NOMO-1 (cell line): ENCODE results near the gene LGALS16.
"Not testable (repeated sequence)": the region's sequence is repeated elsewhere in the genome, so short reads cannot be mapped to it uniquely, and the experiment has no call there.

Experiments used
- DNase-seq, 2 experiments: peaks; one replicate each; lab custom pipeline; 2025; ENCODE audit not compliant: unreplicated experiment in 2 of 2; lab: John Stamatoyannopoulos, UW

LGALS16 gene

DNA sequence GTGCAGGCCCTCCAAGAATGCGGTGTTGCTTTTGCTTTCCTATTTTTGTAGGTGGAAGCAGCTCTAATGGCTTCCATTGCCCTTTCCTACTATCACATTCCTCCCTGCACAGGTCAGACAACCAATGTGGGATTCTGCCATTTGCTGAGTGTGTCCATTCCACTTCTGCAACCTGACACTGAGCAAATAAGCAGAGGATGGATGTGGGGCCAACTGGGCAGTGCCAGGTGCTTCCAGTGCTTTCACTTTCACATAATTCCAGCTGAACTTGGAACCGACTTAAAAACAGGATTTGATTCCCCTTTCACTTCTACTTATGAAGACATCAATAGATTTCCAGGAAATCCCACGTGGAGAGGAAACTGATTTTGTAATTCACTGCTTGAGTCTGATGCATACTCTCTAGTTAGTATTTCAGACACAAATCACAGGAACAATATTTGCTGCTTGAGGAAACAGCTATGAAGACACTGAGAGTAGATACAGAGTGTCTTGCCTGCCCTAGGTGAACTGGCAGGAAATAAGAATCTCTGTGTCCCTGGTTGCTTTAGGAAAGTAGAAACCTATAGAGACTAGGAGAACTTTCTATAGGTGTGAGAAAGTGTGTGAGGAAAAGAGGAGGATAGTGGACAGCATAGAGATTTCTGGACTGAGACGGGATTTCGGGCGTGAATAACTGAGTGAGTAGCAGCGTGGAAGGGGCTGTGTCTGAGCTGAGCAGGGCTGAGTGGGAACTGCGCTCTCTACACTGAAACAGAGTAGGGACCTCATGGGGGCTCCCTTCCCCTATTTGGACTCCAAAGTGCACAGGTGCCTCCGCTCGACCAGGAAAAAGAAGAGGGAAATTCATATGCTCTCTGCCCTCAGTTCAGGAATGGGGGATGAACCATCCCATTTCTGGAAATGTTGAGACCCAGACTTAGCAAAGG is 22.5 kb downstream of the LGALS16 start:
- DNase-seq, result no peak

DNA sequence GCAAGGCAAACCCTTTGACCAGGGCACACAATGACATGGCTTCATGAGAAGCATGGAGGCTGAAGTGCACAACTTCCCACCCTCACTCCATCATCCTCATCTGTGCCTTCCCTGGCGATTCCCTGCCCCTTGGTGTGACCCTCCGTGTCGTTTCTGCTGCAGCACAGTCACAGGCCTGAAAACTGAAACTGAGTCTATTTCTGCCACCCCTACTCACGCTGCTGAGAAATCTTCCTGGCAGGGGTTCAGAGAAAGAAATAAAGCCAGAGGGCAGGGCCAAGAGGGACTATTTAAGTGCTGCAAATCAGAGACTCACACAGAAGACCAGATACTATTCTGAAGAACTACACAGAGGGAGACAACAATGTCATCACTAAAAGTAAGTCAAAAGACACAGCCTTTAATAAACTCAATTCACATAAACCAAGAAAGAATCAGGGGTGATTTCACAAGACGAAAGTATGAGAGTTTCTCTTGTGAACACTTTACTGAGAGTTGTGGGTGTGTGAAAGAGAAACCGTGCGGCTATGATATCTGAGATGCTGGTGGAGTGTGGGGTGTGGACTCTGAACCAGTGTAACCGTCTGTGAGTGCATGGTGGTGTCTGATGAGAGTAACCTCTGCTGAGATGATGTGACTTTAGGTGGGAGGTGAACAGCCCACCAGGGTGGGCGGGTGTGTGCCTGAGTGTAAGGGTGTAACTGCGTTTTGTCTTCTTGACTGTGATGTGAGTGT is 23.5 kb downstream of the LGALS16 start:
- DNase-seq, result no peak

- DNase-seq, result no peak
These were observed 24.1 kb downstream of the LGALS16 start for GRCh38 chr19:39679791-39680168.

DNA sequence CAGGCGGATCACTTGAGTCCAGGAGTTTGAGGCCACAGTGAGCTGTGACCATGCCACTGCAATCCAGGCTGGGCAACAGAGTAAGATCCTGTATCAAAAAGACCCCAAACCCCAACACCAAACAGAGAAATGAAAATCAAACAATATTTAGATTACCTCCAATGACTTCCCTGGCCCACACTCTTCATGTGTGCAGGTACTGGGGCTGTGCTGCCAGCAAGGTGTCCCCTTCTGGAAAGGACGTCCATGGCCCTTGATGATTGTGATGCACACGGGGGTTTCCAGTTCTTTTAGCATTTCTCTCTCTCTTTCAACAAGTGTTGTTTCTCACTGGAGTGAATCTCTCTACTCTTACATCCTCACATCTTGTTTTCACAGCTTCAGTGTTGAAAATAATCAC is 24.9 kb downstream of the LGALS16 start:
- DNase-seq, result no peak

DNA sequence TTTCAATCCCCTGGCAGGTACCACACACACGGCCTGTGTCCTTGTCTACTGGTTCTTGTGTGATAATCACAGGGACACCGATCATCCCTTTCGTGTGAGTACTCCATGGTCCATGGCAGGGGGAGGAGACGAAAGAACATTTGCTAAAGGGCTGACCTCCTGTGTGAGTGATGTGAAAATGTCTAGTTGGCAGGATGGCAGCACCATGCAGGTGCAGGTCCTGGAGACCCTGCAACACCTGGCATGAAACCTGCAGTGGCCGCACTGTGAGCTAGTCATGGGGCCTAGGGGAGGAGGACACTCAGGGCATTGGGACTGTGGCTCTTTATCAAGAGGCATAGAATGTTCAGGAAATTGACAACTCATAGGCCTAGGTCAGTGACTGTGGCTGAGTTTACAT is 25.7 kb downstream of the LGALS16 start:
- no peak for DNase-seq

- no peak for DNase-seq
These were observed 28.6 kb downstream of the LGALS16 start for GRCh38 chr19:39684267-39684666.

- no peak for DNase-seq
These were observed 31.0 kb downstream of the LGALS16 start for GRCh38 chr19:39686739-39687138.

DNA sequence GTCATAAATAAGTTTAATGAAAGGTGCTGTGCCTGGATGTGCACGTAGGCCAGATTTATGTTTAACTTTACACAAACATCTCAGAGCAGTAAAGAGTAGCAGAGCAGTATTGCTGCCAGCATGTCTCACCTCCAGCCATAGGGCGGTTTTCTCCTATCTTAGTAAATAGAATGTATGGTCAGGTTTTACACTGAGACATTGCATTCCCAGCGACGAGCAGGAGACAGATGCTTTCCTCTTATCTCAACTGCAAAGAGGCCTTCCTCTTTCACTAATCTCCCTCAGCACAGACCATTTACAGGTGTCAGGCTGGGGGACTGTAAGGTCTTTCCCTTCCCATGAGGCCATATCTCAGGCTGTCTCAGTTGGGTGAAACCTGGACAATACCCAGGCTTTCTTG is 32.9 kb downstream of the LGALS16 start:
- not testable (repeated sequence) for DNase-seq

GRCh38 chr19:39692166-39692565 is 36.5 kb downstream of the LGALS16 start:
- no peak for DNase-seq

- no peak for DNase-seq
These were observed 37.1 kb downstream of the LGALS16 start for GRCh38 chr19:39692822-39693221.

- DNase-seq, result no peak
These were observed 40.0 kb downstream of the LGALS16 start for GRCh38 chr19:39695759-39696158.

GRCh38 chr19:39696387-39696786 is 40.7 kb downstream of the LGALS16 start:
- no peak for DNase-seq

- no peak for DNase-seq
These were observed 42.8 kb downstream of the LGALS16 start for GRCh38 chr19:39698535-39698934.

DNA sequence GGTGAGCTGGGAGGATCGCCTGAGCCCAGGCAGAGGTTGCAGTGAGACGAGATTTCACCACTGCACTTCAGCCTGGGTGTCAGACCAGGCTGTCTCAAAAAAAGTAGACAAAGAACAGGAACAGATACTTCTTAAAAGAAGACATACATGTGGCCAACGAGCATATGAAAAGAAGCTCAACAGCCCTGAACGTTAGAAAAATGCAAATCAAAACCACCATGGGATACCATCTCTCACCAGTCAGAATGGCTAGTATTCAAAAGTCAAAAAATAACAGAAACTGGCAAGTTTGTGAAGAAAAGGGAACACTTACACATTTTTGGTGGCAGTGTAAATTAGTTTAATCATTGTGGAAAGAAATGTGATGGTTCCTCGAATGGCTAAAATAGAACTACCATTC is 45.6 kb downstream of the LGALS16 start:
- no peak for DNase-seq

GRCh38 chr19:39704181-39705044 is 48.7 kb downstream of the LGALS16 start, which contains the start of gene LGALS14:
LGALS14 (plus strand) TSS chr19:39704481; CDS start chr19:39704529, 48 bp downstream.
- DNase-seq, result no peak

GRCh38 chr19:39705578-39706188 is 50.0 kb downstream of the LGALS16 start:
- no peak for DNase-seq

GRCh38 chr19:39708594-39708993 is 52.9 kb downstream of the LGALS16 start:
- DNase-seq, result no peak

GRCh38 chr19:39709026-39709872 is 53.5 kb downstream of the LGALS16 start:
- no peak for DNase-seq
